HepG2 (cell line): ENCODE data around the gene TRIM28. TPM values are rescaled to one million over a fixed set of nuclear protein-coding genes. Genes with fewer than 3 reads are reported as not detected.
A peak's percentile ranks its signal among the peaks of the same experiment; 100 is the strongest.
"Not testable (repeated sequence)": the region's sequence is repeated elsewhere in the genome, so short reads cannot be mapped to it uniquely, and the experiment has no call there.

Source experiments
- ATAC-seq: fragments of 200-7000 bp; cut with Tn5 transposase; 3 replicates; pipeline ENCODE4 v1.9.1; 2020; ENCODE audit warnings: mild to moderate bottlenecking, moderate library complexity
- BruUV-seq: library from RNA; stranded (reverse); fragments of 400-500 nt; replicated peaks from 2 replicates; lab custom pipeline; 2021; lab: Mats Ljungman, UMichigan
- CTCF ChIA-PET: fragments of 300-600 bp; formaldehyde crosslinking; extraction: SDS; loops from one replicate; lab custom pipeline; 2021; ENCODE audit warnings: low total read pairs, inconsistent platforms, low intra/inter-chr PET ratio; lab: Yijun Ruan, JAX
- POLR2A ChIA-PET: fragments of 350-600 bp; sonication (Branson Sonifier 250); formaldehyde crosslinking; loops from one replicate; lab custom pipeline; 2020; ENCODE audit warnings: antibody characterized with exemption, inconsistent platforms; lab: Yijun Ruan, JAX
- DNase-seq: peaks from one replicate; pipeline ENCODE4 v3.0.0-alpha.2; 2015; ENCODE audit warnings: low spot score
- FAIRE-seq: peaks from 3 replicates; lab custom pipeline; 2011; peaks lifted over from hg19 to GRCh38; lab: Jason Lieb, UNC
- H2AFZ ChIP-seq: one replicate; pipeline ENCODE4 v1.6.1; 2011; ENCODE audit warnings: low read length, inconsistent platforms
- H3K27ac ChIP-seq: fragments of 300-600 bp; 3 replicates; pipeline ENCODE4 v1.8.0; 2011; ENCODE audit warnings: mixed run types, mild to moderate bottlenecking, mixed read lengths, low read length, inconsistent platforms; ENCODE audit not compliant: insufficient read depth; ENCODE audit errors: extremely low read length
- H3K27me3 ChIP-seq, 2 experiments: fragments of 200-600 bp in 1 of 2; 2 replicates in 1 of 2; 3 replicates in 1 of 2; pipeline versions ENCODE4 v1.6.0 to v1.8.0; 2011; ENCODE audit warnings: low read length in 2 of 2, mild to moderate bottlenecking in 2 of 2, moderate library complexity in 2 of 2, inconsistent platforms in 1 of 2; ENCODE audit not compliant: insufficient read depth in 2 of 2, control insufficient read depth in 1 of 2
- H3K36me3 ChIP-seq, 2 experiments: fragments of 200-600 bp in 1 of 2; replicated peaks in 1 of 2; 2 replicates in 1 of 2; 3 replicates in 1 of 2; pipeline versions ENCODE4 v1.5.1 to v1.8.0; 2011; ENCODE audit warnings: low read length in 2 of 2, inconsistent platforms in 1 of 2; ENCODE audit not compliant: insufficient read depth in 2 of 2, control insufficient read depth in 1 of 2
- H3K4me1 ChIP-seq: 2 replicates; pipeline ENCODE4 v1.5.1; 2012; ENCODE audit warnings: low read length, inconsistent platforms; ENCODE audit not compliant: insufficient read depth
- H3K4me2 ChIP-seq: 2 replicates; pipeline ENCODE4 v1.6.0; 2011; ENCODE audit warnings: low read depth, low read length, inconsistent platforms
- H3K4me3 ChIP-seq, 3 experiments: fragments of 200-600 bp in 1 of 3; sonication (generic), shearing (Covaris generic) in 1 of 3; replicated peaks in 1 of 3; 2 replicates each; pipeline ENCODE4 v1.5.1; 2011 to 2016; ENCODE audit warnings: low read length in 3 of 3, inconsistent platforms in 2 of 3, low read depth in 2 of 3, mild to moderate bottlenecking in 2 of 3, control low read depth in 1 of 3, mixed read lengths in 1 of 3; ENCODE audit not compliant: insufficient read depth in 1 of 3
- H3K79me2 ChIP-seq: one replicate; pipeline ENCODE4 v1.6.1; 2011; ENCODE audit warnings: low read length, inconsistent platforms; ENCODE audit not compliant: insufficient read depth
- H3K9ac ChIP-seq: 2 replicates; pipeline ENCODE4 v1.6.0; 2011; ENCODE audit warnings: mild to moderate bottlenecking, low read depth, low read length, inconsistent platforms; ENCODE audit not compliant: insufficient read depth
- H3K9me3 ChIP-seq: 2 replicates; pipeline ENCODE4 v1.5.1; 2012; ENCODE audit warnings: mild to moderate bottlenecking, low read length
- H4K20me1 ChIP-seq: 2 replicates; pipeline ENCODE4 v1.6.0; 2011; ENCODE audit warnings: inconsistent platforms, mild to moderate bottlenecking, low read length, moderate library complexity; ENCODE audit not compliant: insufficient read depth
- TCF12 ChIP-seq, 2 experiments: fragments of 450-650 bp in 1 of 2; sonication (generic) in 1 of 2; formaldehyde crosslinking in 1 of 2; IDR thresholded peaks; 2 replicates each; pipeline versions ENCODE4 v1.6.1 to v1.8.0; 2017 to 2022; ENCODE audit warnings: antibody characterized with exemption in 1 of 2, mild to moderate bottlenecking in 1 of 2, missing genetic modification reagents in 1 of 2, moderate library complexity in 1 of 2
- ZNF18 ChIP-seq: sonication (generic); formaldehyde crosslinking; IDR thresholded peaks from 2 replicates; pipeline ENCODE4 v1.8.0; 2022; ENCODE audit warnings: mild to moderate bottlenecking, missing genetic modification reagents; ENCODE audit not compliant: insufficient replicate concordance
- ZSCAN22 ChIP-seq: sonication (generic); formaldehyde crosslinking; IDR thresholded peaks from 2 replicates; pipeline ENCODE4 v1.4.0; 2020; ENCODE audit warnings: mild to moderate bottlenecking, missing genetic modification reagents
- WGBS: methylation state at CpG from one replicate; pipeline ENCODE4 v1.1.6; 2017; ENCODE audit warnings: low lambda C conversion rate; 5-methylcytosine and 5-hydroxymethylcytosine counted together
- in situ Hi-C: cut with HindIII; loops from 2 replicates; pipeline ENCODE4 v1.10.0; 2017; ENCODE audit warnings: low pct_unique_long_range_greater_than_20kb; ENCODE audit not compliant: extremely low pct_ligation_motif_present
- intact Hi-C: fragments of 100-400 bp; cut with micrococcal nuclease; formaldehyde crosslinking; loops from one replicate; pipeline ENCODE4 v1.10.0; 2022; ENCODE audit not compliant: unreplicated experiment
- polyA plus RNA-seq, 8 experiments: library from polyadenylated mRNA; depleted of rRNA in 3 of 8; stranded (reverse) in 7 of 8; unstranded in 1 of 8; fragments of >200 nt; fragmentation: Illumina TruSeq in 4 of 8; extraction: Trizol in 4 of 8; gene quantifications; 2 replicates each; pipeline versions ENCODE4 v1.2.1 to v1.2.3, GENCODE V29; 2011 to 2016; ENCODE audit warnings: low read depth in 4 of 8, missing spikeins in 1 of 8, mixed read lengths in 1 of 8; ENCODE audit not compliant: insufficient read depth in 1 of 8
- total RNA-seq, 5 experiments: library from RNA; depleted of rRNA; stranded (reverse); fragments of >200 nt; fragmentation: Illumina TruSeq; extraction: Trizol; gene quantifications; 2 replicates each; pipeline ENCODE4 v1.2.3, GENCODE V29; 2016; ENCODE audit warnings: low read depth in 1 of 5

Gene TRIM28
- total and polyA plus RNA-seq, 2 of the 13 experiments (the other 11 are each of a cell fraction or from before 2014, with no cell fraction given), result 361 to 439 TPM

DNA sequence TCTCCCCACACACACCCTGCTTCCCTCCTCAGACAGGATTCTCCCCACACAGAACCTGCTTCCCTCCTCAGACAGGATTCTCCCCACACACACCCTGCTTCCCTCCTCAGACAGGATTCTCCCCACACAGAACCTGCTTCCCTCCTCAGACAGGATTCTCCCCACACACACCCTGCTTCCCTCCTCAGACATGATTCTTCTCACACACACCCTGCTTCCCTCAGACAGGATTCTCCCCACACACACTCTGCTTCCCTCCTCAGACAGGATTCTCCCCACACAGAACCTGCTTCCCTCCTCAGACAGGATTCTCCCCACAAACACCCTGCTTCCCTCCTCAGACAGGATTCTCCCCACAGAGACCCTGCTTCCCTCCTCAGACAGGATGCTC, 4.7 kb upstream of the TRIM28 start:
- DNase-seq, H3K9me3 ChIP-seq, in situ Hi-C loops, FAIRE-seq, H4K20me1 ChIP-seq, H3K4me2 ChIP-seq, H3K36me3 ChIP-seq, CTCF ChIA-PET, H3K27me3 ChIP-seq, H2AFZ ChIP-seq, H3K79me2 ChIP-seq, intact Hi-C loops, ATAC-seq, H3K4me3 ChIP-seq, H3K27ac ChIP-seq, H3K9ac ChIP-seq, BruUV-seq: not testable (repeated sequence)
- peak; percentile 94 for TF ChIP-seq ZSCAN22 (CRISPR knock-in tag)
- POLR2A ChIA-PET, result interaction anchor here (1.6 kb wide), 1 partner anchor 19 kb away, joined by 5 read pairs; the partner anchor contains the start of gene ZBTB45
- peaks cover 22% of the 10 kb centered on the region for H3K4me1 ChIP-seq

- BruUV-seq, result not testable (repeated sequence)
Observed at GRCh38 chr19:58542641-58543372, 1.1 kb upstream of the TRIM28 start.

More at GRCh38 chr19:58542641-58543372, 1.1 kb upstream of the TRIM28 start:
- not testable (repeated sequence) for TF ChIP-seq TCF12 (IDR thresholded peaks at IDR 0.05)
- 0 out of 2 replicates have a peak, but pooled peaks have one; percentile 12 for TF ChIP-seq TCF12 (CRISPR knock-in tag; IDR thresholded peaks at IDR 0.05)
- TF ChIP-seq ZNF18 (CRISPR knock-in tag), result peak; percentile 10
- TF ChIP-seq ZSCAN22 (CRISPR knock-in tag), result peak; percentile 90
- TF ChIP-seq, all 625 proteins: peak for 3; not testable (repeated sequence) for 622
- H3K9me3 ChIP-seq, CTCF ChIA-PET, DNase-seq, H3K9ac ChIP-seq, FAIRE-seq, H2AFZ ChIP-seq, H3K27me3 ChIP-seq, in situ Hi-C loops, H3K27ac ChIP-seq, ATAC-seq, intact Hi-C loops: not testable (repeated sequence)
- Histone ChIP-seq H4K20me1 (peaks cover 29% of the 10 kb centered on the region), H3K79me2 (peaks cover 32% of the 10 kb centered on the region), H3K4me3 (peak overlapping the region in 2 of 3 experiments; percentile 64 to 96; a peak in 2 of 6 replicates), H3K4me1 (peaks cover 27% of the 10 kb centered on the region), H3K36me3 (peaks cover 10 to 22% of the 10 kb centered on the region in 2 experiments), H3K4me2 (peak overlapping the region; percentile 74)
- POLR2A ChIA-PET, result interaction anchor here (1.1 to 3.6 kb wide), 8 partner anchors 11 to 359 kb away, joined by 4 to 59 read pairs (median 18); partner anchors contain the start of genes CHMP2A, UBE2M, ZBTB45 and ZNF497
- 67% methylated on average over 17 of the region's 18 CpGs for WGBS
